Measurements from ENCODE around the gene ZCWPW2.
A peak's percentile ranks its signal among the peaks of the same experiment; 100 is the strongest.

Gene ZCWPW2

GRCh38 chr3:28348629-28349468 is at the start of gene ZCWPW2, which contains the start of gene AZI2:
TSS of gene ZCWPW2 (plus strand) at chr3:28348721. CDS start at chr3:28413069, 64,348 bp downstream.
TSS of gene AZI2 (minus strand) at chr3:28348824. CDS start at chr3:28340617, 8,207 bp downstream.
- peak; percentile 97 for DNase-seq (ENCODE audit: low read depth, low spot score)

GRCh38 chr3:28299705-28300104 is 48.8 kb upstream of the ZCWPW2 start:
- no peak for DNase-seq (ENCODE audit: low read depth, low spot score)

GRCh38 chr3:28300345-28300962 is 48.1 kb upstream of the ZCWPW2 start:
- DNase-seq (ENCODE audit: low read depth, low spot score), result no peak

- DNase-seq (ENCODE audit: low read depth, low spot score), result no peak
These were observed 46.8 kb upstream of the ZCWPW2 start for GRCh38 chr3:28301688-28302087.

- DNase-seq (ENCODE audit: low read depth, low spot score), result no peak
These were observed 40.3 kb upstream of the ZCWPW2 start for GRCh38 chr3:28308196-28308595.

- no peak for DNase-seq (ENCODE audit: low read depth, low spot score)
These were observed 32.8 kb upstream of the ZCWPW2 start for GRCh38 chr3:28315711-28316110.

- no peak for DNase-seq (ENCODE audit: low read depth, low spot score)
These were observed 32.3 kb upstream of the ZCWPW2 start for GRCh38 chr3:28316226-28316625.

- no peak for DNase-seq (ENCODE audit: low read depth, low spot score)
These were observed 31.0 kb upstream of the ZCWPW2 start for GRCh38 chr3:28317438-28318022.

- DNase-seq (ENCODE audit: low read depth, low spot score), result no peak
These were observed 27.5 kb upstream of the ZCWPW2 start for GRCh38 chr3:28320981-28321380.

- DNase-seq (ENCODE audit: low read depth, low spot score), result no peak
These were observed 26.1 kb upstream of the ZCWPW2 start for GRCh38 chr3:28322464-28322863.

GRCh38 chr3:28326458-28326926 is 22.0 kb upstream of the ZCWPW2 start:
- DNase-seq (ENCODE audit: low read depth, low spot score), result no peak

GRCh38 chr3:28328188-28329151 is 20.1 kb upstream of the ZCWPW2 start:
- no peak for DNase-seq (ENCODE audit: low read depth, low spot score)

GRCh38 chr3:28334552-28334951 is 14.0 kb upstream of the ZCWPW2 start:
- no peak for DNase-seq (ENCODE audit: low read depth, low spot score)

- no peak for DNase-seq (ENCODE audit: low read depth, low spot score)
These were observed 13.3 kb upstream of the ZCWPW2 start for GRCh38 chr3:28335246-28335645.

- DNase-seq (ENCODE audit: low read depth, low spot score), result no peak
These were observed 11.3 kb upstream of the ZCWPW2 start for GRCh38 chr3:28337230-28337629.

- DNase-seq (ENCODE audit: low read depth, low spot score), result no peak
These were observed 5.4 kb upstream of the ZCWPW2 start for GRCh38 chr3:28343144-28343543.

GRCh38 chr3:28345690-28346089 is 2.8 kb upstream of the ZCWPW2 start:
- no peak for DNase-seq (ENCODE audit: low read depth, low spot score)

GRCh38 chr3:28347374-28348264 is 902 bp upstream of the ZCWPW2 start:
- DNase-seq (ENCODE audit: low read depth, low spot score), result peak; percentile 15

GRCh38 chr3:28348265-28348628 is 274 bp upstream of the ZCWPW2 start:
- DNase-seq (ENCODE audit: low read depth, low spot score), result no peak

- no peak for DNase-seq (ENCODE audit: low read depth, low spot score)
These were observed 1.0 kb downstream of the ZCWPW2 start for GRCh38 chr3:28349469-28350000.

Data from ELF-1 (cell line).